Adrenal gland (tissue), 19 donors: ENCODE results near the gene SP100. TPM values are rescaled to one million over a fixed set of nuclear protein-coding genes. Genes with fewer than 3 reads are reported as not detected.

Source experiments
- DNase-seq, 7 donors: peaks; one replicate each; pipeline ENCODE4 v3.0.0-alpha.2; 2019 to 2020
- H3K27ac ChIP-seq, 5 donors: fragments of 200-600 bp; sonication (generic) in 4 of 5; 1 replicate in 3 of 5; 2 replicates in 2 of 5; pipeline versions ENCODE4 v1.5.1 to v1.8.0; 2016 to 2020; ENCODE audit warnings: mild to moderate bottlenecking in 1 of 5
- H3K27me3 ChIP-seq: fragments of 200-600 bp; 2 replicates; pipeline ENCODE4 v1.8.0; 2021
- H3K36me3 ChIP-seq, 2 donors: fragments of 200-600 bp; replicated peaks in 1 of 2; 1 replicate in 1 of 2; 2 replicates in 1 of 2; pipeline versions ENCODE4 v1.5.1 to v1.8.0; 2018 to 2022
- H3K4me1 ChIP-seq, 2 donors: fragments of 200-600 bp; replicated peaks in 1 of 2; 1 replicate in 1 of 2; 2 replicates in 1 of 2; pipeline versions ENCODE4 v1.5.1 to v1.8.0; 2018 to 2021
- H3K4me3 ChIP-seq, 4 donors: fragments of 200-600 bp; sonication (generic) in 3 of 4; one replicate each; pipeline ENCODE4 v1.5.1; 2016 to 2018
- H3K9me3 ChIP-seq, 3 donors: fragments of 200-600 bp; sonication (generic) in 1 of 3; replicated peaks in 1 of 3; 1 replicate in 2 of 3; 2 replicates in 1 of 3; pipeline versions ENCODE4 v1.5.1 to v1.8.0; 2016 to 2021
- POLR2A ChIP-seq, 2 donors: fragments of 450-650 bp; IDR thresholded peaks; one replicate each; pipeline ENCODE4 v1.6.1; 2017; ENCODE audit warnings: antibody characterized with exemption in 2 of 2, mild to moderate bottlenecking in 2 of 2, moderate library complexity in 1 of 2
- WGBS, 4 donors: extraction: QIAGEN DNeasy Blood & Tissue Kit in 2 of 4; methylation state at CpG; one replicate each; pipeline versions ENCODE4 v1.1.5 to v1.1.7; 2013 to 2017; 5-methylcytosine and 5-hydroxymethylcytosine counted together
- intact Hi-C, 2 donors: fragments of 100-400 bp; cut with DNase I; formaldehyde crosslinking; loops; one replicate each; pipeline versions ENCODE4 v1.14.1 to v1.15.0; 2022 to 2023
- long read RNA-seq, 10 donors: library from polyadenylated mRNA in 3 of 10; unstranded in 2 of 10; stranded (forward) in 1 of 10; transcript quantifications; one replicate each; pipeline ENCODE4 v2.0.0 and lab custom pipeline, GENCODE V29; 2021 to 2026
- polyA plus RNA-seq, 3 donors: library from polyadenylated mRNA; stranded (reverse); fragments of 200-250 nt in 2 of 3; fragments of 350-450 nt in 1 of 3; fragmentation: Illumina TruSeq in 1 of 3; extraction: RNeasy Lipid Tissue Mini Kit (QIAGEN cat#74804) in 1 of 3; gene quantifications; one replicate each; pipeline ENCODE4 v1.2.3, GENCODE V29; 2013 to 2014
- total RNA-seq, 9 donors: library from RNA; depleted of rRNA in 4 of 9; stranded (reverse); fragments of >200 nt in 4 of 9; fragments of 120-200 nt in 1 of 9; fragmentation: NEBNext Ultra II Directional in 1 of 9; extraction: Animal tissue kit (Norgen Biotek cat#: 25700) in 1 of 9; gene quantifications; one replicate each; pipeline versions ENCODE4 v1.1.0 to v1.2.4, GENCODE V29; 2013 to 2023
- TF ChIP-seq, protein P1 (sequence below), 6 experiments: fragments of 450-650 bp in 4 of 6; fragments of 200-600 bp in 2 of 6; sonication (generic) in 1 of 6; IDR thresholded peaks; 1 replicate in 5 of 6; 2 replicates in 1 of 6; pipeline versions ENCODE4 v1.5.1 to v1.8.0; 2016 to 2021; ENCODE audit warnings: antibody characterized with exemption in 6 of 6, mild to moderate bottlenecking in 2 of 6, moderate library complexity in 1 of 6
- donor health status: healthy with polysubstance abuse.
- donor health status: Bipolar disorder and iron deficiency.
- donor health status: DM: yes; HTN: yes; CAD: no.
- donor health status: DM: no; HTN: no; CAD: no.
- donor health status: DM: no; HTN: no; CAD: no.
- donor health status: DM: yes; HTN: yes; CAD: no.

The SP100 gene
- 100 to 1,000 TPM in 6 of 9 donors, 10 to 100 TPM in 3; 59.2 to 147 (median 109) TPM for total RNA-seq
- polyA plus RNA-seq: 10 to 100 TPM; 77.6 to 92.5 (median 82.0) TPM
- long read RNA-seq, donor 1, transcript SP100-205 (14 exons, 1,802 nt): major isoform, 5 of 10 reads
- long read RNA-seq, donor 1, transcript SP100-204 (15 exons, 1,898 nt): major isoform, 5 of 10 reads
- long read RNA-seq, donor 1, partial matches to known transcripts: 0 of 10 reads
- long read RNA-seq, donor 1, other reads (novel, unspliced or antisense): 0 of 10 reads
- long read RNA-seq, donor 2, partial matches to known transcripts: 0 of 4 reads
- long read RNA-seq, donor 2, other reads (novel, unspliced or antisense): 0 of 4 reads
- long read RNA-seq, donor 3, transcript SP100-204 (15 exons, 1,898 nt): major isoform, 7 of 7 reads
- long read RNA-seq, donor 3, partial matches to known transcripts: 0 of 7 reads
- long read RNA-seq, donor 3, other reads (novel, unspliced or antisense): 0 of 7 reads
- long read RNA-seq, donor 4, transcript SP100-205 (14 exons, 1,802 nt): minor isoform, 20 of 109 reads
- long read RNA-seq, donor 4, transcript SP100-204 (15 exons, 1,898 nt): major isoform, 45 of 109 reads
- long read RNA-seq, donor 4, partial matches to known transcripts: 17 of 109 reads
- long read RNA-seq, donor 4, other reads (novel, unspliced or antisense): 22 of 109 reads
- long read RNA-seq, donor 5, transcript SP100-204 (15 exons, 1,898 nt): major isoform, 79 of 141 reads
- long read RNA-seq, donor 5, transcript SP100-205 (14 exons, 1,802 nt): minor isoform, 33 of 141 reads
- long read RNA-seq, donor 5, partial matches to known transcripts: 4 of 141 reads
- long read RNA-seq, donor 5, other reads (novel, unspliced or antisense): 23 of 141 reads
- long read RNA-seq, donor 6, transcript SP100-204 (15 exons, 1,898 nt): major isoform, 23 of 54 reads
- long read RNA-seq, donor 6, partial matches to known transcripts: 15 of 54 reads
- long read RNA-seq, donor 6, other reads (novel, unspliced or antisense): 12 of 54 reads
- long read RNA-seq, donor 7, partial matches to known transcripts: 0 of 4 reads
- long read RNA-seq, donor 7, other reads (novel, unspliced or antisense): 0 of 4 reads
- long read RNA-seq, donor 8, transcript SP100-204 (15 exons, 1,898 nt): major isoform, 13 of 18 reads
- long read RNA-seq, donor 8, transcript SP100-205 (14 exons, 1,802 nt): minor isoform, 5 of 18 reads
- long read RNA-seq, donor 8, partial matches to known transcripts: 0 of 18 reads
- long read RNA-seq, donor 8, other reads (novel, unspliced or antisense): 0 of 18 reads
- long read RNA-seq, donor 9, transcript SP100-204 (15 exons, 1,898 nt): major isoform, 7 of 9 reads
- long read RNA-seq, donor 9, partial matches to known transcripts: 0 of 9 reads
- long read RNA-seq, donor 9, other reads (novel, unspliced or antisense): 0 of 9 reads
- long read RNA-seq, donor 10, partial matches to known transcripts: 0 of 6 reads
- long read RNA-seq, donor 10, other reads (novel, unspliced or antisense): 0 of 6 reads

DNA sequence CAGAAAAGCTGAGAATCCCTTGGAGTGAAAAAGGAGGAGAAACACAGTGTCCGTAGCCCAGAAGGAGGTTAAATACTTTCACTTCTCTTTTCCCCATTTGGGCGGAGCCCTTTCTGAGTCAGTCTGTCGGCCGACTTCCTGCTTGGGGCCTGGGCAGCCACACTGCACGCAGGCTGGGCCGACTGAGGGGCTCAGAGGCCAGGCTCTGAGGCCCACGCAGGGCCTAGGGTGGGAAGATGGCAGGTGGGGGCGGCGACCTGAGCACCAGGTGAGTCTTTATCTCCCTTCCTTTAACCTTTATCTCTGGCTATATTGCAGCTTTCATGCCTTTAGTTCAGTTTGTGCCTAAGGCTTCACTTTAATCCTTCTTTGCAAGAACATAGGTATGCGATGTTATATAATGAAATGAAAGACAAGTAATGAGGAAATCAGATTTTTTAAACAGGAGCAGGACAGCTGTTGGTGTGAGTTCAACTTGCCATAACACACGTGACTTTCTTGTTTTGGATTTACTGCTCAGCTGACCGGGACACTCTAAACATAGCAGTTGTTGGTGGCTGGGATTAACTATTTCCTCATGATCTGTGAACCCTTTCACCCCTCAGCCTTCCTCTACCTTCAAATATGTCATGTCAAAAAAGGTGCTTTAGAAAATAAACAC lies at the start of gene SP100:
TSS of gene SP100 (plus strand) at position 141 of the 661 bp plus-strand sequence. CDS start at position 237, 96 bp downstream.
- 1 to 4% (median 3%) methylated on average over 11 to 12 of the region's 12 CpGs for WGBS, 4 donors
- peak; percentile 75 to 87 (median 83) for DNase-seq
- no peaks in the 10 kb centered on the region for H3K9me3 ChIP-seq
- no peaks in the 10 kb centered on the region for H3K27me3 ChIP-seq
- peak within 1 kb of the TSS; percentile 39 to 92 (median 86) for H3K27ac ChIP-seq
- intact Hi-C loops: no loop called here
- H3K4me3 ChIP-seq: peak within 1 kb of the TSS in 3 of 4 donors; percentile 19 to 53 (median 44)
- no peaks in the 10 kb centered on the region for H3K36me3 ChIP-seq
- TF ChIP-seq POLR2A (IDR thresholded peaks at IDR 0.05): peak; percentile 37 to 74
- TF ChIP-seq, protein P1, sequence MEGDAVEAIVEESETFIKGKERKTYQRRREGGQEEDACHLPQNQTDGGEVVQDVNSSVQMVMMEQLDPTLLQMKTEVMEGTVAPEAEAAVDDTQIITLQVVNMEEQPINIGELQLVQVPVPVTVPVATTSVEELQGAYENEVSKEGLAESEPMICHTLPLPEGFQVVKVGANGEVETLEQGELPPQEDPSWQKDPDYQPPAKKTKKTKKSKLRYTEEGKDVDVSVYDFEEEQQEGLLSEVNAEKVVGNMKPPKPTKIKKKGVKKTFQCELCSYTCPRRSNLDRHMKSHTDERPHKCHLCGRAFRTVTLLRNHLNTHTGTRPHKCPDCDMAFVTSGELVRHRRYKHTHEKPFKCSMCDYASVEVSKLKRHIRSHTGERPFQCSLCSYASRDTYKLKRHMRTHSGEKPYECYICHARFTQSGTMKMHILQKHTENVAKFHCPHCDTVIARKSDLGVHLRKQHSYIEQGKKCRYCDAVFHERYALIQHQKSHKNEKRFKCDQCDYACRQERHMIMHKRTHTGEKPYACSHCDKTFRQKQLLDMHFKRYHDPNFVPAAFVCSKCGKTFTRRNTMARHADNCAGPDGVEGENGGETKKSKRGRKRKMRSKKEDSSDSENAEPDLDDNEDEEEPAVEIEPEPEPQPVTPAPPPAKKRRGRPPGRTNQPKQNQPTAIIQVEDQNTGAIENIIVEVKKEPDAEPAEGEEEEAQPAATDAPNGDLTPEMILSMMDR (IDR thresholded peaks at IDR 0.05): no peak
- H3K4me1 ChIP-seq: peaks cover 39 to 50% of the 10 kb centered on the region in 2 donors

DNA sequence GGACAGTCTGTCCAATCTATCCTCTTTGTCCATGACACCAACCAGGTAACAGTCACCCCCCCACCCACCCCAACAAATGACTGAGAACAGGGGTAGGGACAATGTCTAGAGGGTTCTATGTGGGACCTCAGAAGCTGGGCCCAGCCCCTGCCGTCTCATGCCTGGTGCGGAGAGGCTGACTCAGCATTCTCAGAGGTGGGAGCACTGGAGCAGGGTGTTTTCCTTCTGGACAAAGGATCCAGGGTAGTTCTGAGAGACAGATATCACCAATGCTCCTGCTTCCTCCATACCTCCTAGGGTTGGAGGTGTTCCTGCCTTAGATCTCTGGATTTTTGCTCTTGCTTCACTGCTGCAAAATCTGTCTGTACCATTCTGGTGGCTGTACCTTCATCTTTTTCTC lies 33.9 kb upstream of the SP100 start:
- no peak overlapping the region for H3K27ac ChIP-seq
- TF ChIP-seq, protein P1 (IDR thresholded peaks at IDR 0.05): no peak
- no peak for TF ChIP-seq POLR2A (IDR thresholded peaks at IDR 0.05)
- intact Hi-C loops: no loop called here
- no peak overlapping the region for H3K4me3 ChIP-seq
- DNase-seq: no peak
- H3K27me3 ChIP-seq: no peaks in the 10 kb centered on the region
- WGBS, 4 donors: 94 to 100% (median 98%) methylated on average over 1 to 2 of the region's 2 CpGs
- no peaks in the 10 kb centered on the region for H3K9me3 ChIP-seq
- H3K36me3 ChIP-seq: peaks cover 0 to 16% of the 10 kb centered on the region in 2 donors
- no peaks in the 10 kb centered on the region for H3K4me1 ChIP-seq

DNA sequence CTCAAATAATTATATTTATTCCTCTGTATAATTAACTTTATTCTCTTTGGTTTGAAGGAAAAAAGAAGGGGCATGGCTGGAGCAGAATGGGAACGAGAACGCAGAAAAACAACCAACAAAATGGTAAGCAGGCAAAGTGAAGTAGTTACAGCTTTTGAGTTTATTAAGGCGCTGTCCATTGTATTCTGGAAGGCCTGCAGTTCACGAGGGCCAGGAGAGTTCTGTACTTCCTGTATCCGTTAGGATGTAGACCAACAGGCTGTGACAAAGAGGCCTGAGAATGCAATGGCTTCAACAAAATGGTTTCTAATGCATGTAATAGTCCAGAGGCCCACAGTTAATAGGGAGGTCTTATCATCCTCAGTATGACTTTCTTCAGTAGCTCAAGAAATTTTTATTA lies 32.5 kb upstream of the SP100 start:
- WGBS, 4 donors: 78 to 88% (median 85%) methylated on average over 5 of the region's 5 CpGs
- peaks cover 0 to 16% of the 10 kb centered on the region in 2 donors for H3K36me3 ChIP-seq
- TF ChIP-seq POLR2A (IDR thresholded peaks at IDR 0.05): no peak
- TF ChIP-seq, protein P1 (IDR thresholded peaks at IDR 0.05): no peak
- H3K27me3 ChIP-seq: no peaks in the 10 kb centered on the region
- DNase-seq: no peak
- no peak overlapping the region for H3K4me3 ChIP-seq
- no peaks in the 10 kb centered on the region for H3K9me3 ChIP-seq
- H3K27ac ChIP-seq: no peak overlapping the region
- intact Hi-C loops: no loop called here
- H3K4me1 ChIP-seq: no peaks in the 10 kb centered on the region
